Thyroid gland (tissue), 4 donors: ENCODE measurements around the gene NRDC. TPM values are rescaled to one million over a fixed set of nuclear protein-coding genes. Genes with fewer than 3 reads are reported as not detected.

Source experiments
- DNase-seq, 2 donors: peaks; one replicate each; pipeline ENCODE4 v3.0.0-alpha.2; 2019
- H3K27ac ChIP-seq, 3 donors: fragments of 200-600 bp; sonication (generic); 1 replicate in 2 of 3; 2 replicates in 1 of 3; pipeline ENCODE4 v1.5.1; 2016 to 2019; ENCODE audit warnings: mild to moderate bottlenecking in 1 of 3, moderate library complexity in 1 of 3
- H3K27me3 ChIP-seq: fragments of 200-600 bp; sonication (generic); one replicate; pipeline ENCODE4 v1.5.1; 2019
- H3K36me3 ChIP-seq, 2 donors: fragments of 200-600 bp; sonication (generic); one replicate each; pipeline ENCODE4 v1.5.1; 2016 to 2019
- H3K4me1 ChIP-seq, 2 donors: fragments of 200-600 bp; sonication (generic); one replicate each; pipeline ENCODE4 v1.5.1; 2017 to 2019
- H3K4me3 ChIP-seq, 3 donors: fragments of 200-600 bp; sonication (generic); replicated peaks in 1 of 3; 1 replicate in 2 of 3; 2 replicates in 1 of 3; pipeline ENCODE4 v1.5.1; 2016; ENCODE audit warnings: mild to moderate bottlenecking in 1 of 3
- H3K9me3 ChIP-seq: fragments of 200-600 bp; sonication (generic); one replicate; pipeline ENCODE4 v1.5.1; 2017
- CTCF ChIP-seq, 6 experiments: fragments of 200-600 bp in 3 of 6; fragments of 450-650 bp in 3 of 6; sonication (generic) in 3 of 6; IDR thresholded peaks; one replicate each; pipeline ENCODE4 v1.5.1; 2016 to 2019; ENCODE audit warnings: antibody characterized with exemption in 6 of 6, mild to moderate bottlenecking in 2 of 6, inconsistent platforms in 1 of 6, moderate library complexity in 1 of 6
- POLR2A ChIP-seq, 2 donors: fragments of 450-650 bp; IDR thresholded peaks; one replicate each; pipeline ENCODE4 v1.6.1; 2017; ENCODE audit warnings: antibody characterized with exemption in 2 of 2, mild to moderate bottlenecking in 2 of 2, moderate library complexity in 1 of 2
- WGBS, 2 donors: methylation state at CpG; one replicate each; pipeline ENCODE4 v1.1.5; 2017; 5-methylcytosine and 5-hydroxymethylcytosine counted together
- intact Hi-C: fragments of 100-400 bp; cut with DNase I; formaldehyde crosslinking; loops from one replicate; pipeline ENCODE4 v1.15.1; 2023
- total RNA-seq, 4 donors: library from RNA; depleted of rRNA; stranded (reverse); fragments of >200 nt; gene quantifications; one replicate each; pipeline ENCODE4 v1.2.3, GENCODE V29; 2016

Gene NRDC
- total RNA-seq, 4 donors from 2014 or later = 75.0 to 98.7 (median 79.3) TPM

- intact Hi-C loops = no loop called here
- 87 to 88% methylated on average over 3 to 4 of the region's 4 CpGs for WGBS, 2 donors
- Histone ChIP-seq H3K27ac (no peak overlapping the region), H3K9me3 (no peaks in the 10 kb centered on the region), H3K4me1 (no peaks in the 10 kb centered on the region), H3K4me3 (no peak overlapping the region), H3K27me3 (no peaks in the 10 kb centered on the region), H3K36me3 (no peaks in the 10 kb centered on the region)
- DNase-seq = no peak
- TF ChIP-seq POLR2A (IDR thresholded peaks at IDR 0.05) = no peak
- TF ChIP-seq CTCF (IDR thresholded peaks at IDR 0.05) = no peak
Measured at GRCh38 chr1:51910221-51911000, 31.9 kb upstream of the NRDC start.

- no peak for TF ChIP-seq POLR2A (IDR thresholded peaks at IDR 0.05)
- TF ChIP-seq CTCF (IDR thresholded peaks at IDR 0.05) = no peak
- DNase-seq = no peak
- Histone ChIP-seq H3K36me3 (no peaks in the 10 kb centered on the region), H3K27me3 (no peaks in the 10 kb centered on the region), H3K27ac (no peak overlapping the region), H3K4me3 (no peak overlapping the region), H3K4me1 (no peaks in the 10 kb centered on the region), H3K9me3 (no peaks in the 10 kb centered on the region)
- intact Hi-C loops = no loop called here
- 61 to 76% methylated on average over 2 of the region's 2 CpGs for WGBS, 2 donors
Measured at GRCh38 chr1:51908499-51908898, 30.0 kb upstream of the NRDC start.

- Histone ChIP-seq H3K9me3 (no peaks in the 10 kb centered on the region), H3K27ac (no peak overlapping the region), H3K4me1 (no peaks in the 10 kb centered on the region), H3K36me3 (no peaks in the 10 kb centered on the region), H3K27me3 (no peaks in the 10 kb centered on the region), H3K4me3 (no peak overlapping the region)
- no peak for DNase-seq
- intact Hi-C loops = no loop called here
- TF ChIP-seq CTCF (IDR thresholded peaks at IDR 0.05) = no peak
- WGBS, 2 donors = 74 to 78% methylated on average over 4 of the region's 4 CpGs
Measured at GRCh38 chr1:51907079-51907702, 28.7 kb upstream of the NRDC start.

GRCh38 chr1:51906306-51907078, 28.0 kb upstream of the NRDC start:
- TF ChIP-seq POLR2A (IDR thresholded peaks at IDR 0.05) (no peak), CTCF (IDR thresholded peaks at IDR 0.05) (no peak)
- WGBS, 2 donors = 59 to 77% methylated on average over 4 of the region's 4 CpGs
- Histone ChIP-seq H3K36me3 (no peaks in the 10 kb centered on the region), H3K27ac (no peak overlapping the region), H3K4me3 (no peak overlapping the region), H3K27me3 (no peaks in the 10 kb centered on the region), H3K4me1 (no peaks in the 10 kb centered on the region), H3K9me3 (no peaks in the 10 kb centered on the region)
- intact Hi-C loops = no loop called here
- DNase-seq = no peak

GRCh38 chr1:51902456-51902855, 23.9 kb upstream of the NRDC start:
- DNase-seq = no peak
- Histone ChIP-seq H3K27me3 (no peaks in the 10 kb centered on the region), H3K36me3 (no peaks in the 10 kb centered on the region), H3K27ac (no peak overlapping the region), H3K4me1 (no peaks in the 10 kb centered on the region), H3K9me3 (no peaks in the 10 kb centered on the region), H3K4me3 (no peak overlapping the region)
- WGBS, 2 donors = 82 to 84% methylated on average over 5 of the region's 5 CpGs
- TF ChIP-seq POLR2A (IDR thresholded peaks at IDR 0.05) (no peak), CTCF (IDR thresholded peaks at IDR 0.05) (no peak)
- intact Hi-C loops = no loop called here
